ENCODE measurements around the gene RPS8.
"Not testable (repeated sequence)": the region's sequence is repeated elsewhere in the genome, so short reads cannot be mapped to it uniquely, and the experiment has no call there.

Gene RPS8

DNA sequence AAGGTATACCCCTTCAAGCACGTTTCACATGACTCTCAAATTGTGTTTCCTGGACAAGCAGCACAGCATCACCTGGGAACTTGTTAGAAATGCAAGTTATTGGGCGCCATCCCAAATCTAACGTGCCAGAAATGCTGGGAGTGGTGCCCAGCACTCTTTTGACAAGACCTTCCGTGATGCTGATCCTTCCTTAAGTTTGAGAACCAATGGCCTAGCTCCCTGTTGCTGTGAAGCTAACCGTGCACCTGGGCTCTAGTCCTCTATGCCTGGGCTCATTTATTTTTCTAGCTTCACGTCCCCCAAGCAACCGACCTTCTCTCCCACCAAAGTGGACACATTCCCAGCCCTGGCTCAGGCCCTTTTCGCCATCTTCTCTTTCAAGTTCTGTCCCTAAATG lies 8.4 kb downstream of the RPS8 start:
- no peak for DNase-seq

DNA sequence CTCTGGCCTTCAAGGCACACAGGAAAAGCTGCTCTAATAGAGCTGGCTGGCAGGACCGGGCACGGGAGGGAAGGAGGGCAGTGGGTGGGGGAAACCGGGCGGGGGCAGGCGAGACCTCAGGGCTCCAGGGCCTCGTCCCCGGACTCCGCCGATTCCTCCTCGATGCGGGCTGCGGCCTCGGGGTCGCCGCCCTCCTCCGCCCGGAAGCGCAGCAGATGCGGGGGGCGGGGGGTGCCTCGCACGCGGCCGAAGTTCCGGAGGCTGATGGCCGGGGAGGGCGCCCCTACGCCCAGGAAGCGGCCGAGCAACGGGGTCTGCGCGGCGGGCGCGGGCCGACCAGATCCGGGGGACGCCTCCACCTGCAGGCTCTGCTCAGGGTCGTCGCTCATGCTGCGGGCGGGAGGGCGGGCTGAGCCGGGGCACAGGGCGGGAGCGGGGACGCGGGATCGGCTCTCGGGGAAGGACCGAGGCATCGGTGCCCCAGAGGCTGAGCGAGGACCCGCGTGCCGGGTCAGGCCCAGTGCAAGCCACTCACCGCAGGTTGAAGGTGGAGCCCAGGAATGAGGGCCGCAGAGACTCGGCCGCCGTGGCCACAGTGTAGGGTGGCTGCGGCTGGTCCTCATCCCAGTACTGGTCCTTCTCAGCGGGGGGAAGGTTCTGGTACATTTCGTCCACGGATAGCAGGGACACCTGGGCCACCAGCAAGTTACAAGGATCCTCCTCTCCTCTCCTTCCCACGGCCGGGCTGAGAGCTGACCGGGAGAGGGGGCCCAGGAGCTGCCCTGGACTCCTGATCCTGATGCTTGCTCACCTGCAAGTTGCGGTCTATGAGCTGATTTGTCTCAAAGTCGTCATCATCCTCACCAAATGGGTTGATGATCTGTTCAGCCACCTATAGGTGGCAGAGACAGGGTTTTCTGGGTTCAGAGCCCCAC lies 9.0 kb downstream of the RPS8 start:
- no peak for DNase-seq

DNA sequence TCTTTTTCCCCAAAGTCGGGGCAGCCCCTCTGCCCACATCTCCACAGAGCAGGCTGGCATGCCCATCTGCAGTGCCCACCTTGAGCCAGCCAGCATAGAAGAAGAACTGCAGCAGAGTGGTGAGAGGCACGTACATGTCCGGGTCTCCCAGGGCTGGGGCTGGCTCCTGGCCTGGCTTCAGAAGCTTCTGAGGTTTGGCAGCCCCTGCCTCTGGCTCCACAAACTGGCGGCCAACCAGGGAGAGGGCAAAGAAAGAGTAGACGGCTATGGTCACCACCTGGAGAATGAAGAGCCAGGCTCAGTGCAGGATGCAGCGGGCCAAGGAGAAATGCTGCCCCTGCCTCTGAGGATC lies 9.7 kb downstream of the RPS8 start:
- no peak for DNase-seq

GRCh38 chr1:44785501-44786137 lies 10.3 kb downstream of the RPS8 start:
- DNase-seq = no peak

- DNase-seq = no peak
Measured at GRCh38 chr1:44786138-44786840, 10.9 kb downstream of the RPS8 start.

DNA sequence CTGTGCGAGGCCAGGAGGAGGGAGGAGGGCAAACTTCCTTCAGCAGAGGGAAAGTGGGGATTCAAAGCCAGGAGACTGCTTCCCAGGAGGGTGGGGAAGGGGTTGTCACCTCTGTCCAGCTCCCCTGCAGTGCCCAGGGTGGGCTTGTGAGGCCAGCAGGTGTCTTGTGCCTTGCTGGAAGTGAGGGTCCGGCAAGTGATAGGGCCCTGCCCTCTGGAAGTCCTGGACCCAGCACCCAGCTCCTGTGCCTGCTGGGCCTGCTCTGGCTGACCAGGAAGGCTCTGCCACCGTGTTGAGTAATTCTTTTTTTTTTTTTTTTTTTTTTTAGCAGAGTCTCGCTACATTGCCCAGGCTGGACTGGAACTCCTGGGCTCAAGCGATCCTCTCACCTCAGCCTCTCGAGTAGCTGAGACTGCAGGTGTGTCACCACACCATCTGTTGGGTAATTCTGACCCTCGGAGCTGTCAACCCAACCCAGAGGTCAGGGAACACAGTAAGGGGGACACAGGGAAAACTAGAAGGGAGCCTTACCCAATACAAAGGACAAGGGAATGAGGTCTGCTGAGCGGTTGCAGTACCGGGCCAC lies 11.6 kb downstream of the RPS8 start:
- no peak for DNase-seq

- DNase-seq = no peak
Measured at GRCh38 chr1:44787506-44787905, 12.2 kb downstream of the RPS8 start.

GRCh38 chr1:44788120-44788860 lies 12.9 kb downstream of the RPS8 start, which contains the start of gene BEST4:
Gene BEST4, minus strand, starts transcription at chr1:44788170. Its CDS starts 465 bp downstream, at chr1:44787705.
- DNase-seq = no peak

GRCh38 chr1:44790968-44791801 lies 15.8 kb downstream of the RPS8 start:
- DNase-seq = no peak

DNA sequence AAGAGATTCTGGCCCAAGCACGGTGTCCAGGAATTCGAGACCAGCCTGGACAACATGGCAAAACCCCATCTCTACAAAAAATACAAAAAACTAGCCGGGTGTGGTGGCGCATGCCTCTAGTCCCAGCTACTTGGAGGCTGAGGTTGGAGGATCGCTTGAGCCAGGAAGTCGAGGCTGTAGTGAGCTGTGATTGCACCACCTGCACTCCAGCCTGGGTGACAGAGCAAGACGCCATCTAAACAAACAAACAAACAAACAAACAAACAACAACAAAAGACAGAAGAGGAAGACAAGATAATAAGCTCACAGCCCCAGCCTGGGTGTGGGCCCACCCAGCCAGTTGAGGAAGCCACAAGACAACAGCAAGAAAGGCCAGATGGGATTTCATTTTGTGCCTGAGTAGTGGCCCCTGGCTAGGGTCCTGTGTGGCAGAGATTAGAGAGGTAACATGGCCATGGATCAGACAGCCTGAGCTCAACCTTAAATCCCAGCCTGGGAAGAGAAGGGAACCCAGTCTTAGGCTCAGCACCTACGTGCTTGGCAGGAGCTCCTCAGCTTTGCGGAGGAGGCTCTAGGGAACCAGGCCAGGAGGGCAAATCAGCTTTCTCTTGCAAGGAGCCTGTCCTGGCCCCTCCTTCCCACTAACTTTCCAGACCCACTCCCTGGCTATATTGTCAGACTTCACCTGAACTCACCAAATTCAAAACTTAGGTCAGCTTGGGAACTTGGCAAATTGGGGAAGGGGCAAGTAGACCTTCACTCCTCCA lies 17.6 kb downstream of the RPS8 start:
- DNase-seq = no peak

- DNase-seq = not testable (repeated sequence)
Measured at GRCh38 chr1:44797886-44798285, 22.5 kb downstream of the RPS8 start.

- DNase-seq = peak; percentile 37
Measured at GRCh38 chr1:44798481-44799365, 23.4 kb downstream of the RPS8 start.

- DNase-seq = peak; percentile 98
Measured at GRCh38 chr1:44799770-44800584, 24.6 kb downstream of the RPS8 start, which contains the start of gene PLK3. Gene PLK3, plus strand, starts transcription at chr1:44800377. Its CDS starts 87 bp downstream, at chr1:44800464.

- no peak for DNase-seq
Measured at GRCh38 chr1:44801491-44802305, 26.4 kb downstream of the RPS8 start.

DNA sequence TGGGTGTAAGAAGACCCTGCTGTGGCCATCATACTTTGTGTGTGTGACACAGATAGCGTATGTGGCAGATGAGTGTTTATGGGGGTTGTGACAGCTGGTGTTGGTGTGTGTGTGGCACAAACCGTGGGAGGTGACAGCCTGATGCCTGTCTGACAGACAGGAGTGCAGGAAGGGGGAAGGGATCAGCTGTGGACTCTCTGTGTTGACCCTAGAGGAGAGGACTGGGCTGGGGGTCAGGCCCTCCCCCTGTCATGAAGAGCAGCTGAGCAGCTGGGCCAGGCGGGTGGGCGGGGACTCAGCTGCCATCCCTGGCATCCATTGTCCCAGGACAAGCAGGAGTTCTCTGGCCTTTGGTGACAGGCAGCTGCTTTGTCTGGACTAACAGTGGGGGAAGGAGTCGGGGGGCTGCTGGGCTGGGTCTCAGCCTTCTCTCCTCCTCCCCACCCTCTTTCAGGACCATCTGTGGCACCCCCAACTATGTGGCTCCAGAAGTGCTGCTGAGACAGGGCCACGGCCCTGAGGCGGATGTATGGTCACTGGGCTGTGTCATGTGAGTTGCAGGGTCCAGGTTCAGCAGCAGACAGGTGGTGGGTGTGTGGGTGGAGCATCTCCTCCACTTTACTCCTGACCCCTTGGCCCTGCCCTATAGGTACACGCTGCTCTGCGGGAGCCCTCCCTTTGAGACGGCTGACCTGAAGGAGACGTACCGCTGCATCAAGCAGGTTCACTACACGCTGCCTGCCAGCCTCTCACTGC lies 27.1 kb downstream of the RPS8 start:
- DNase-seq = no peak

- DNase-seq = no peak
Measured at GRCh38 chr1:44803062-44803311, 27.6 kb downstream of the RPS8 start.
